GM12878 (cell line): ENCODE data around the gene COA1. TPM values are rescaled to one million over a fixed set of nuclear protein-coding genes. Genes with fewer than 3 reads are reported as not detected.

Experiments used
- ATF2 ChIP-seq: IDR thresholded peaks from 2 replicates; pipeline ENCODE4 v1.6.1; 2012; ENCODE audit warnings: low read length, inconsistent platforms
- ATF7 ChIP-seq: fragments of 450-650 bp; IDR thresholded peaks from 2 replicates; pipeline ENCODE4 v1.6.1; 2016; ENCODE audit warnings: low read depth, mild to moderate bottlenecking
- BACH1 ChIP-seq: fragments of 450-650 bp; IDR thresholded peaks from 2 replicates; pipeline ENCODE4 v1.6.1; 2017; ENCODE audit warnings: mild to moderate bottlenecking, borderline replicate concordance
- EGR1 ChIP-seq, 2 experiments: IDR thresholded peaks; 1 replicate in 1 of 2; 2 replicates in 1 of 2; pipeline ENCODE4 v1.6.1; 2011 to 2012; ENCODE audit warnings: low read depth in 2 of 2, low read length in 2 of 2, borderline replicate concordance in 1 of 2, mild to moderate bottlenecking in 1 of 2, moderate library complexity in 1 of 2
- GABPA ChIP-seq: IDR thresholded peaks from 2 replicates; pipeline ENCODE4 v1.6.1; 2014; ENCODE audit warnings: antibody characterized with exemption, low read depth, mild to moderate bottlenecking, inconsistent platforms
- HCFC1 ChIP-seq: fragments of 150-350 bp; IDR thresholded peaks from 2 replicates; pipeline ENCODE4 v1.6.1; 2014; ENCODE audit warnings: low read length
- MAX ChIP-seq: IDR thresholded peaks from 2 replicates; pipeline ENCODE4 v1.6.1; 2012; ENCODE audit warnings: low read depth, low read length, improper control_type of control experiment
- REST ChIP-seq: IDR thresholded peaks from 2 replicates; pipeline ENCODE4 v1.6.1; 2012; ENCODE audit warnings: mild to moderate bottlenecking, low read depth, low read length
- RFX5 ChIP-seq: IDR thresholded peaks from 2 replicates; pipeline ENCODE4 v1.6.1; 2011; ENCODE audit warnings: low read depth, low read length, improper control_type of control experiment
- RUNX3 ChIP-seq: IDR thresholded peaks from 2 replicates; pipeline ENCODE4 v1.6.1; 2012; ENCODE audit warnings: low read length, inconsistent platforms
- polyA plus RNA-seq, 11 experiments: library from polyadenylated mRNA; depleted of rRNA in 4 of 11; unstranded in 6 of 11; stranded (reverse) in 5 of 11; fragments of >200 nt; fragmentation: Nextera tagmentation in 4 of 11; fragmentation: Illumina TruSeq in 1 of 11; extraction: Ambion mirVana in 4 of 11; extraction: Trizol in 1 of 11; gene quantifications; 1 replicate in 1 of 11; 2 replicates in 10 of 11; pipeline versions ENCODE4 v1.2.1 to v1.2.3, GENCODE V29; 2011 to 2016; ENCODE audit warnings: inconsistent platforms in 2 of 11, missing spikeins in 2 of 11, low read depth in 1 of 11
- total RNA-seq, 4 experiments: library from RNA; depleted of rRNA in 3 of 4; stranded (reverse); fragments of >200 nt in 3 of 4; fragmentation: Illumina TruSeq in 1 of 4; extraction: Trizol in 1 of 4; gene quantifications; 2 replicates each; pipeline versions ENCODE4 v1.2.1 to v1.2.3, GENCODE V29; 2013 to 2021

The COA1 gene
- total and polyA plus RNA-seq, 10 of the 15 experiments (the other 5 are each of a cell fraction or from before 2014, with no cell fraction given): 83.1 to 258 (median 111) TPM

GRCh38 chr7:43677864-43678263 lies 51.5 kb downstream of the COA1 start (continued):
- TF ChIP-seq REST: no peak
- TF ChIP-seq BACH1: no peak
- TF ChIP-seq EGR1 (IDR thresholded peaks at IDR 0.05; ENCODE audit: borderline replicate concordance in 1 of 2, low read depth in 2 of 2, low read length in 2 of 2): no peak
- TF ChIP-seq ATF7: no peak
- no peak for TF ChIP-seq HCFC1
- no peak for TF ChIP-seq GABPA
- no peak for TF ChIP-seq RFX5
- no peak for TF ChIP-seq MAX
- TF ChIP-seq ATF2: no peak
- TF ChIP-seq RUNX3: no peak
